T47D (cell line): Measurements from ENCODE around the gene TECPR1.

Source experiments
- DNase-seq, 2 experiments: peaks; one replicate each; pipeline versions ENCODE4 v3.0.0 to v3.0.0-alpha.2; 2011 to 2012; ENCODE audit warnings: low read depth in 1 of 2, low spot score in 1 of 2
- JUND ChIP-seq: IDR thresholded peaks from 2 replicates; pipeline ENCODE4 v1.6.1; 2012; ENCODE audit warnings: low read depth
- in situ Hi-C: cut with HindIII; loops from 2 replicates; pipeline ENCODE4 v1.10.0; 2016; ENCODE audit warnings: low sequenced_read_pairs, low pct_unique_long_range_greater_than_20kb

TECPR1 gene

GRCh38 chr7:98235901-98236300, 16.1 kb downstream of the TECPR1 start:
- TF ChIP-seq JUND, result no peak
- in situ Hi-C loops, result no loop called here
- DNase-seq, result no peak

DNA sequence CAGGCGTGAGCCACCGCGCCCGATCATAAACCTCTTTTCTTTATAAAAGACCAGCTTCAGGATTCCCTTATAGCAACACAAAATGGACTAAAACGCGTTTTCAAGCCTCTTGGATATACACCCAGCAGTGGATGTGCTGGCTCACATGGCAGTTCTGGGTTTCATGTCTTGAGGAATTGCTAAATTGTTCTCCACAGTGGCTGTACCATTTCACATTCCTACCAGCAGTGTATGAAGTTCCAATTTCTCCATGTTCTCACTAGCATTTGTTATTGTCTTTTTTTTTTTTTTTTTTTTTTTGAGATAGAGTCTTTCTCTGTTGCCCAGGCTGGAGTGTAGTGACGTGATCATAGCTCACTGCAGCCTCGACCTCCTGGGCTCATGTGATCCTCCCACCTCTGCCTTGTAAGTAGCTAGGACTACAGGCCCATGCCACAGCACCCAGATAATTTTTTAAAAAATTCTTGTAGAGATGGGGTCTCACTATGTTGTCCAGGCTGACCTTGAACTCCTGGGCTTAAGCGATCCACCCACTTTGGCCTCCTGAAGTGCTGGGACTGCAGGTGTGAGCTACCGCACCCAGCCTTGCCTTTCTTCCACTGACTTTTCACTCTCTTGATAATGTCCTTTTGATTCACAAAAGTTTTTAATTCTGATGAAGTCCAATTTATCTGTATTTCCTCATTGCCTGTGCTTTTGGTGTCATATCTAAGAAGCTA, 17.4 kb downstream of the TECPR1 start:
- TF ChIP-seq JUND, result no peak
- DNase-seq, result no peak
- in situ Hi-C loops, result no loop called here

DNA sequence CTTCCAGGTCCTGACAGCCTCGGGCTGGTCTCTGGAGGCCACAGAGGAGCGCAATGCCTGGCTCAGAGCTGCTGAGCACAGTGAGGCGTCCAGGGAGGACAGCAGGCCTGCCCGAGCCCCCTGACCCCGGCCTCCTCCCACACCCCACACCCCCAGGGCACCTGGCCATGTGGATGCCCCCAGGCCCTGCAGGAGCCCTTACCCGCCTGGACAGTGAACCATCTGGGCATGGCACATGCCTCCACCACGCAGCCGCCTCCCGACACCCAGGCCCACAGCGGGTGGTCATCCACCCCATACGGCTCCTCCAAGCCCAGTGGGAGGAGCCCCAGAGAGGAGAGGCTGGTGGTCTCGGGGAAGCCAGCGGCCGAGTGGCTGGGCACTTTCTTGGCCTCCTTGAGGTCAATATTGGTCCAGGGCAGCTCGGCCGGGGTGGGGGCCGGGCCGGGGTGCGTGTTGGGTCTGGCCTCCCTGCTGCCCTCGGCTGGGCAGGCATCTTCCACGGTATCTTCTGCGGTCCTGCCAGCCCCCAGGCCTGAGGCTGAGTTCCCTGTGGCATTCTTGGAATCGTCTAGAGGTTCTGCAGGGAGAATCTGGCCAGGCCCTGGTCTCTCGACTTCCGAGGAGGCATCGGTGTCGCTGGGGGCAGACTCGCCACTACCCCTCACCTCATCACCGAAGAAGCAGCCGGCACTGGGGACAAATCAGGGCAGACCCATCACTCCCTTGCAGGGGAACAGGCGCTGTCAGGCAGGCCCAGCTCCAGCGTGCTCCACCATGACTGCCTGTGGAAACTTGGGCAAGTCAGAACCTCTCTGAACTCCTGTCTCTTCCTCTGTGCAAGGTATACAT, 18.6 kb downstream of the TECPR1 start:
- in situ Hi-C loops, result no loop called here
- no peak for TF ChIP-seq JUND
- DNase-seq, result no peak

DNA sequence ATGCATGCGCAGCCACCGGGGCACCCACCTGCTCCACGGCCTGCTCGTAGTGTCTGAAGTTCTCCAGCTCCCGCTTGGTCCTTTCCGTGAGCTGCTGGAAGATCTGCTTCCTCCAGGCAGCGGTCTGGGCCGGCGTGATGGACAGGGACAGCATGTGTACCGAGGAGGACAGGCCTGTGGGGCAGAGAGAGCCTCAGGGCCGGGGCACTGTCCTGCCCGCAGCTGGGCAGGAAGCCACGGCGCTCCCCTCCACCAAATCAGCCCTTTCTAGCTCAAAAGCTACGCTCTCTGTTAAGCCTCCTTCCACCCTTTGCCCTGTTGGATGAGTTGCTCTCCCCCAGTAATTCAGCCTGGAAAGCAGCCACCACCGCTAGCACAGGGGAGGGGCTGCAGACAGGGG, 19.2 kb downstream of the TECPR1 start:
- TF ChIP-seq JUND, result no peak
- DNase-seq, result no peak
- in situ Hi-C loops, result no loop called here

GRCh38 chr7:98232263-98232585, 19.8 kb downstream of the TECPR1 start:
- DNase-seq, result no peak
- in situ Hi-C loops, result no loop called here
- TF ChIP-seq JUND, result no peak

DNA sequence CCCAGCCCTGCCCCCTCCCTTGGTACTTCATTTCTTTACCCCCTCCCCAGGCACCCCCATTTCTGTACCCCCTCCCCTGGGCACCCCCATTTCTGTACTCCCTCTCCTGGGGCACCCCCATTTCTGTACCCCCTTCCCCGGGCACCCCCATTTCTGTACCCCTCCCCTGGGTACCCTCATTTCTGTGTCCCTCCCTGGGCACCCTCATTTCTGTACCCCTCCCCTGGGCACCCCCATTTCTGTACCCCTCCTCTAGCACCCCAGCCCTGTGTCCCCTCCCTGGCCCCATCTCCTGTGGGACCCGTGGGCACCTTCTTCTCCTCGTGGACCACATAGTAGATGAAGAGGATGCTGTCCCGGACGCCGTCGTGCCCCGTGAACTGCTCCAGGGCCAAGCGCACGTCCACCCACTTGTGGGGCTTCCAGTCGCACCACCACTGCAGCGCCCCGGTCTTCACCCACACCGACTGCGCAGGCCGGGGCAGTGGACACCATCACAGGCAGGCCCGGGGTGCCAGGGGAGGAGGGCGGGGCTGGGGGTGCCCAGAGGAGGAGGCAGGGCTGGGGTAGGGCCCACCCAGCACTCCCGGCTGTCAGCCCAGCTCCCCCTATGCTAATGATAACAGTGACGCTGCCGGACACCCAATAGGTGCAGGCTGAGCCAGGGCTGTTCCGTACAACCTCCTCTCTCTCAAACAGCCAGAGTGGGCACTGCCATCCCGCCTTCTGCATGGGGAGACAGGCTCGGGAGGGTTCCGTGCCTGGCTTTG, 20.4 kb downstream of the TECPR1 start:
- no peak for TF ChIP-seq JUND
- in situ Hi-C loops, result no loop called here

DNA sequence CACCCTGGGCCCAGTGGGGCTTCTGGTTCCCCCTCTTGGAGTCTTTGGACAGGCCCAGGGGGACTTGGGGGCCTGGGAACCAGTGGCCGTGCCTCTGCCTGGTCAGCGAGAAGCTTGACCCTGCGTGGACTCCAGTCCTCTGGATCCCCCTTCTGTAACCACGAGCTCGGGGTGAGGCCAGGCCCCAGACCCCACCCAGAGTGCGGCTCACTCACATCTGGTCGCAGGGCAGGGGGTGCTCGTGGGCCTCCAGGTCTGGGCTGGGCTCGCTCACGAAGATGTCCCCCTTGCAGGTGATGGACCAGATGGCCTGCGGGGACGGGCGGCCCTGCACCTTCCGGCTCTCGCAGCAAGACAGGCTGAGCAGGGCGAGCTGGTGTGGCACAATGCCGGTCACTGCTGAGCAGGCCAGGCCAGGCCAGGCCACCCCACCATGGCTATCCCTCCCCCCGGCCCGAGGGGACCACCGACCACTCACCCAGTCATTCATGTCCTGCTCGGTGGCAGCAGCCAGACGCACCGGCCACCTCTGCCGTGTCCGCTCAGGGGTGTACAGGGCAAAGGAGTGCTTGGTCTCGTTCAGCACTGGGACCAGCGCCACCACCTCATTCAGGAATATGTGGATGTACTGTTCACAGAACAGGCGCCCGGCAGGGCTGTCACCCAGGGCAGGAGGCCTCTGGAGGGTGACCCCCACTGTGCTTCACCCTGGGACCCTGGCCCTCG, 21.1 kb downstream of the TECPR1 start:
- in situ Hi-C loops, result no loop called here
- TF ChIP-seq JUND, result no peak
- no peak for DNase-seq

More for the DNA sequence above, 20.4 kb downstream of the TECPR1 start:
- DNase-seq, result no peak

GRCh38 chr7:98229991-98230745, 21.9 kb downstream of the TECPR1 start:
- no peak for DNase-seq
- no peak for TF ChIP-seq JUND
- in situ Hi-C loops, result no loop called here

GRCh38 chr7:98229441-98229840, 22.6 kb downstream of the TECPR1 start:
- in situ Hi-C loops, result no loop called here
- no peak for TF ChIP-seq JUND

GRCh38 chr7:98228801-98229200, 23.2 kb downstream of the TECPR1 start:
- in situ Hi-C loops, result no loop called here
- no peak for DNase-seq
- no peak for TF ChIP-seq JUND

More at GRCh38 chr7:98229441-98229840, 22.6 kb downstream of the TECPR1 start:
- DNase-seq, result no peak

DNA sequence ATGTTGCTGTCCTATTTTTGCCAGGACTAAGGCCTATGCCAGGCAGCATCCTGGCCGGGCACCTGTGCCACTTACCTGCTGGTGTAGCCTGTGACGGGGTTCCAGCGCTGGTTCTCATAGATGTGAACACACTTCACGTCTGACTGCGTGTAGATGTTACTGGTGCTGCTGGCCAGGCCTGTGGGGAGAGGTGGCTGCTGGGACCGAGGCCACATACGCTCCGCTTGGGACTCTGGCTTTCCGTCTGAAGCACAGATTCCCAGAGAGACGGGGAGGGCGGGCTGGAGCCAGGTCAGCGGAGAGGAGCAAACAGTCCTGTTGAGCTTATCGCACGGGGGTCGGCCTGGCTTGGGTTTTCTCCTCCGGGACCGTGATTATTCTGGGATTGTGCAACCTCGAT, 24.1 kb downstream of the TECPR1 start:
- DNase-seq, result no peak
- in situ Hi-C loops, result no loop called here
- TF ChIP-seq JUND, result no peak
